NT2/D1 (cell line): ENCODE results near the gene PRR20G.

Experiments
- SUZ12 ChIP-seq: IDR thresholded peaks from 2 replicates; pipeline ENCODE4 v1.6.1; 2011; ENCODE audit not compliant: insufficient read length, insufficient read depth; ENCODE audit errors: extremely low read depth
- ZNF274 ChIP-seq: IDR thresholded peaks from 2 replicates; pipeline ENCODE4 v1.6.1; 2011; ENCODE audit warnings: mild to moderate bottlenecking, low read depth, low read length

DNA sequence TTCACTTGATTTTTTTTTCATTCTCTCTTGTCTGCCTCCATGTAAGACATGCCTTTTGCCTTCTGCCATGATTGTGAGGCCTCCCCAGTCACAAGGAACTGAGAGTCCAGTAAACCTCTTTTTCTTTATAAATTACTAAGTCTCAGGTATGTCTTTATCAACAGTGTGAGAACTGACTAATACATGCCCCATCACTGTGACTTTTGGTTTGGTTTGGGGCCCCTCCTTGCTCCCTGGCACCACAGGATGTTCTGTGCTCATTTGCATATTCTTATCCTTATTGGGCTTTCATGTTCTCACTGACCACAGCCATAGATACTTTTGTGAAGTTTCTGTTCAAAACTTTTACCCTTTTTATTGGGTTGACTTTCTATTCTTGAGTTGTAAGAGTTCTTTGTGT is 3.8 kb upstream of the PRR20G start:
- TF ChIP-seq SUZ12, result no peak
- no peak for TF ChIP-seq ZNF274
